Measurements from ENCODE around the gene BICC1.

BICC1 gene

GRCh38 chr10:58833771-58834561 is 321.3 kb downstream of the BICC1 start:
- Histone ChIP-seq H3K79me2 (no peaks in the 10 kb centered on the region), H3K36me3 (ENCODE audit: control insufficient read depth, insufficient read depth, low read length) (no peaks in the 10 kb centered on the region), H3K9me3 (ENCODE audit: control insufficient read depth, low read length) (no peaks in the 10 kb centered on the region), H3K27me3 (ENCODE audit: control insufficient read depth, insufficient read depth, low read length) (no peaks in the 10 kb centered on the region), H3K9ac (no peak overlapping the region), H3K4me3 (ENCODE audit: low read depth, low read length) (no peak overlapping the region), H2AFZ (no peak overlapping the region), H3K4me1 (no peaks in the 10 kb centered on the region), H3K27ac (no peak overlapping the region), H3K4me2 (ENCODE audit: low read length) (no peak overlapping the region)
- no peak for TF ChIP-seq CTCF (IDR thresholded peaks at IDR 0.05)

GRCh38 chr10:58836176-58836700 is 323.6 kb downstream of the BICC1 start:
- no peaks in the 10 kb centered on the region for H3K79me2 ChIP-seq
- H3K4me3 ChIP-seq (ENCODE audit: low read depth, low read length) = no peak overlapping the region
- H3K27ac ChIP-seq = no peak overlapping the region
- H2AFZ ChIP-seq = no peak overlapping the region
- no peaks in the 10 kb centered on the region for H3K4me1 ChIP-seq
- no peak overlapping the region for H3K4me2 ChIP-seq (ENCODE audit: low read length)
- no peak overlapping the region for H3K9ac ChIP-seq
- H3K9me3 ChIP-seq (ENCODE audit: control insufficient read depth, low read length) = no peaks in the 10 kb centered on the region
- TF ChIP-seq CTCF (IDR thresholded peaks at IDR 0.05) = no peak
- H3K27me3 ChIP-seq (ENCODE audit: control insufficient read depth, insufficient read depth, low read length) = no peaks in the 10 kb centered on the region
- H3K36me3 ChIP-seq (ENCODE audit: control insufficient read depth, insufficient read depth, low read length) = no peaks in the 10 kb centered on the region

- H3K4me1 ChIP-seq = no peaks in the 10 kb centered on the region
- TF ChIP-seq CTCF (IDR thresholded peaks at IDR 0.05) = no peak
Measured at GRCh38 chr10:58836991-58837575, 324.4 kb downstream of the BICC1 start.

GRCh38 chr10:58837826-58838225 is 325.2 kb downstream of the BICC1 start:
- H3K4me2 ChIP-seq (ENCODE audit: low read length) = no peak overlapping the region
- H3K36me3 ChIP-seq (ENCODE audit: control insufficient read depth, insufficient read depth, low read length) = no peaks in the 10 kb centered on the region
- no peaks in the 10 kb centered on the region for H3K9me3 ChIP-seq (ENCODE audit: control insufficient read depth, low read length)
- H3K79me2 ChIP-seq = no peaks in the 10 kb centered on the region
- H3K27ac ChIP-seq = no peak overlapping the region
- no peaks in the 10 kb centered on the region for H3K27me3 ChIP-seq (ENCODE audit: control insufficient read depth, insufficient read depth, low read length)
- H3K9ac ChIP-seq = no peak overlapping the region
- H3K4me3 ChIP-seq (ENCODE audit: low read depth, low read length) = no peak overlapping the region
- no peak overlapping the region for H2AFZ ChIP-seq
- no peak for TF ChIP-seq CTCF (IDR thresholded peaks at IDR 0.05)
- no peaks in the 10 kb centered on the region for H3K4me1 ChIP-seq

More at GRCh38 chr10:58836991-58837575, 324.4 kb downstream of the BICC1 start:
- Histone ChIP-seq H3K36me3 (ENCODE audit: control insufficient read depth, insufficient read depth, low read length) (no peaks in the 10 kb centered on the region), H3K27me3 (ENCODE audit: control insufficient read depth, insufficient read depth, low read length) (no peaks in the 10 kb centered on the region), H3K4me3 (ENCODE audit: low read depth, low read length) (no peak overlapping the region), H3K27ac (no peak overlapping the region), H3K9ac (no peak overlapping the region), H3K79me2 (no peaks in the 10 kb centered on the region), H2AFZ (no peak overlapping the region), H3K4me2 (ENCODE audit: low read length) (no peak overlapping the region), H3K9me3 (ENCODE audit: control insufficient read depth, low read length) (no peaks in the 10 kb centered on the region)

Data from parathyroid adenoma (tissue), 2 donors.